Left ventricle myocardium inferior (tissue), 1 donor: ENCODE data around the gene IQSEC1. TPM values are rescaled to one million over a fixed set of nuclear protein-coding genes. Genes with fewer than 3 reads are reported as not detected.
A peak's percentile ranks its signal among the peaks of the same experiment; 100 is the strongest.

Experiments
- DNase-seq: peaks from one replicate; pipeline ENCODE4 v3.0.0-alpha.2; 2020
- H3K27ac ChIP-seq: fragments of 200-600 bp; replicated peaks from 2 replicates; pipeline ENCODE4 v1.8.0; 2021
- H3K27me3 ChIP-seq: fragments of 200-600 bp; 2 replicates; pipeline ENCODE4 v1.8.0; 2021; ENCODE audit warnings: low read depth
- H3K36me3 ChIP-seq: fragments of 200-600 bp; 2 replicates; pipeline ENCODE4 v1.8.0; 2021
- H3K4me1 ChIP-seq: fragments of 200-600 bp; 2 replicates; pipeline ENCODE4 v1.8.0; 2021
- H3K4me3 ChIP-seq: fragments of 200-600 bp; 2 replicates; pipeline ENCODE4 v1.8.0; 2021; ENCODE audit warnings: mild to moderate bottlenecking, moderate library complexity
- H3K9me3 ChIP-seq: fragments of 200-600 bp; replicated peaks from 2 replicates; pipeline ENCODE4 v1.8.0; 2021
- intact Hi-C: fragments of 100-400 bp; cut with micrococcal nuclease; formaldehyde crosslinking; loops from one replicate; pipeline ENCODE4 v1.11.0; 2022
- total RNA-seq: library from RNA; stranded (reverse); fragmentation: NEBNext Ultra II Directional; extraction: Animal tissue kit (Norgen Biotek cat#: 25700); gene quantifications from one replicate; pipeline ENCODE4 v1.2.1, GENCODE V29; 2021
- TF ChIP-seq, protein P1 (sequence below): fragments of 200-600 bp; IDR thresholded peaks from 2 replicates; pipeline ENCODE4 v1.8.0; 2021; ENCODE audit warnings: antibody characterized with exemption, mild to moderate bottlenecking, borderline replicate concordance
- donor health status: DM: no; HTN: yes; CAD: no; lungs with severe emphysema.

IQSEC1 gene
- total RNA-seq, 1 donor from 2014 or later = 78.6 TPM

DNA sequence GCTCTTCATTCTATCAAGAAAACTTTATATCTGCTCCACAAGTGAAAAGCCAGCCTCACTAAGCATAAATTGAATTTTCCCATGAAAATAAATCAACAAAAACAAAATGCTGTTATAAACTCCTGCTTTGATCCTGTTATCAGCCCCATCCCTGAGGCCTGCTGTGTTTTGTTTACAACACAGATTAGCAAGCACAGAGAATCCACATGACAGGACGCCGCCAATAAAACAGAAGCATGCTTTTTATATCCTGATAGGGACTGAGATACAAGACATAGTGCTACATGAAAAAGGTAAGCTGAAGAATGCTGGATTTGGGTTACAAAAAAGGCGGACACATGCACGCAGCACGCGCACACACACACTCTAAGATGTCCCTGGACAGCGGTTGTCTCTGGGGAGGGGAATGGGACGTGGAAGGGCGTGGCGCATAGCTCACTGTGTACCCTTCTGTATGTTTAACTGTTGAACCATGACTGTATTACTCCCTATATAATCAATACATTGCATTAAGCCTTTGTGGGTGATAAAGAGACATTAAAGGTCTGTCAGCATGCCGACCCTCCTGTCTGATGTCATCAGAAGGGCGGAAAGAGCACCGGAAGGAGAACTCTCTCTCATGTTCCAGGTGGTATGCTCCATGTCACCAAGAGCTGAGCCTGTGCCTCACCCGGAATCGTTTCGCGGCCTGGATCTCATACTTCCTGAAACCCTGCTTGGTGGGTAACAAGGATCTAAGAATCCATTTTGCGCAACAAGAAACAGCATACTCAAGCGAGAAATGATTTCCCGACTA, 93.9 kb downstream of the IQSEC1 start:
- intact Hi-C loops = no loop called here

DNA sequence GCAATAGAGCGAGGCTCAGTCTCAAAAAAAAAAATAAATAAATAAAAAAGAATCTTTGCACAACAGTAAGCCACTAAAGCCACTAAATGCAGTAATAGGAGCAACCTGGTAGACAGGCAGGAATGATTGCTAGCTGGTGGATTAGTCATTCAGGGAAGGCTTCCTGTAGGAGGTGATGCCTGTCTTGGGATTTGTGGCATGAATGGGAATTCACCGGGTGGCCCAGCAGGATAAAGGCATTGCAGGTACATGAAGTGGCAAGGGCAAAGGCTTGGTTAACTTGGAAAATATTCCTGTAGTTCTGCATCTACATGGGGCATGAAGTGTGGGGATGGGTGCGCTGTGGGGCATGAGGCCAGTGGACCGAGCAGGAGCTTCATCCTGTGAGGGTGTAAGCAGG, 94.5 kb downstream of the IQSEC1 start:
- H3K27ac ChIP-seq = no peak overlapping the region
- intact Hi-C loops = no loop called here
- H3K4me3 ChIP-seq = no peak overlapping the region
- H3K4me1 ChIP-seq = peaks cover 40% of the 10 kb centered on the region
- no peak for DNase-seq
- H3K27me3 ChIP-seq = no peaks in the 10 kb centered on the region
- TF ChIP-seq, protein P1, sequence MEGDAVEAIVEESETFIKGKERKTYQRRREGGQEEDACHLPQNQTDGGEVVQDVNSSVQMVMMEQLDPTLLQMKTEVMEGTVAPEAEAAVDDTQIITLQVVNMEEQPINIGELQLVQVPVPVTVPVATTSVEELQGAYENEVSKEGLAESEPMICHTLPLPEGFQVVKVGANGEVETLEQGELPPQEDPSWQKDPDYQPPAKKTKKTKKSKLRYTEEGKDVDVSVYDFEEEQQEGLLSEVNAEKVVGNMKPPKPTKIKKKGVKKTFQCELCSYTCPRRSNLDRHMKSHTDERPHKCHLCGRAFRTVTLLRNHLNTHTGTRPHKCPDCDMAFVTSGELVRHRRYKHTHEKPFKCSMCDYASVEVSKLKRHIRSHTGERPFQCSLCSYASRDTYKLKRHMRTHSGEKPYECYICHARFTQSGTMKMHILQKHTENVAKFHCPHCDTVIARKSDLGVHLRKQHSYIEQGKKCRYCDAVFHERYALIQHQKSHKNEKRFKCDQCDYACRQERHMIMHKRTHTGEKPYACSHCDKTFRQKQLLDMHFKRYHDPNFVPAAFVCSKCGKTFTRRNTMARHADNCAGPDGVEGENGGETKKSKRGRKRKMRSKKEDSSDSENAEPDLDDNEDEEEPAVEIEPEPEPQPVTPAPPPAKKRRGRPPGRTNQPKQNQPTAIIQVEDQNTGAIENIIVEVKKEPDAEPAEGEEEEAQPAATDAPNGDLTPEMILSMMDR = no peak
- no peaks in the 10 kb centered on the region for H3K36me3 ChIP-seq
- H3K9me3 ChIP-seq = no peaks in the 10 kb centered on the region

More for the DNA sequence above, 93.9 kb downstream of the IQSEC1 start:
- DNase-seq = no peak
- Histone ChIP-seq H3K36me3 (no peaks in the 10 kb centered on the region), H3K27ac (no peak overlapping the region), H3K4me1 (peaks cover 40% of the 10 kb centered on the region), H3K9me3 (no peaks in the 10 kb centered on the region), H3K4me3 (no peak overlapping the region), H3K27me3 (no peaks in the 10 kb centered on the region)
- TF ChIP-seq, protein P1 = no peak

- intact Hi-C loops = no loop called here
These were observed 96.0 kb downstream of the IQSEC1 start for GRCh38 chr3:12977117-12977808.

DNA sequence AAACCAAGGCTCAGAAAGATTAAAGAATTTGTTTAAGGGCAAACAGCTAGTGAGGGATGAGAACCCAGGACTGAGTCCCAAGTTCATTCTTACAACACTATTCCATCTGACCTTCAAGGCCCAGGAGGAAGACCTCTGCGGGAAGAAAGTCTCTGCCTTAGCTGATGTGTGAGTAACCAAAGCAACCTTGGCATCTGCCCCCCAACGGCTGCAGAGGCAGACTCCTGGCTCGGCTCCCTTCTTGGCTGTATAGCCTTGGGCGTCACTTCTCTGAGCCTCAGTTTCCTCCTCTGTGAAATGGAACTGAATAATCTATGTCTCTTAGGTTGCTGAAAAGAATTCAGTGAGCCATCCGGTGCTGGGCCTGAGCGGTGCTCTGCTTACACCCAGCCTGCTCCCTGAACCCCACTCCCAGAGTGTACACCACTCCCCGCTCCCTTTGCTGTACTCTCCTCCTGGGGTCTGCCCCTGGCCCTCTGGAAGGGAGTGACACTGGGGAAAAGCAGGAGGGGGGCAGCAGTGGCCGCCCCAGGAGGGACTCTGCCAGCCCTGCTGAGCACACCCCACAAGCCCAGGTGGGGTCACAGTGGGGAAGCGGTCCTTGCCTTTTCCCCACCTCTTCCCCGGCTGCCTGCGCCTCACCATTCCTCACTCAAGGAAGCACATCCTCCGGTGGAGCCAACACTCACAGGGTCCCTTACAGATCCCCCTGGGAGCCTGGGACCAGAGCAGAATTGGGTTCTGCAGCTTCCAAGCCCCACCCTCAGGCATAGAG, 97.3 kb downstream of the IQSEC1 start:
- Histone ChIP-seq H3K27me3 (no peaks in the 10 kb centered on the region), H3K36me3 (no peaks in the 10 kb centered on the region), H3K4me3 (no peak overlapping the region), H3K4me1 (peaks cover 41% of the 10 kb centered on the region), H3K27ac (no peak overlapping the region), H3K9me3 (no peaks in the 10 kb centered on the region)
- intact Hi-C loops = no loop called here
- TF ChIP-seq, protein P1 = no peak
- DNase-seq = peak; percentile 3

More at GRCh38 chr3:12977117-12977808, 96.0 kb downstream of the IQSEC1 start:
- no peaks in the 10 kb centered on the region for H3K27me3 ChIP-seq
- no peak for DNase-seq
- no peak overlapping the region for H3K27ac ChIP-seq
- peaks cover 36% of the 10 kb centered on the region for H3K4me1 ChIP-seq
- TF ChIP-seq, protein P1 = no peak
- no peaks in the 10 kb centered on the region for H3K9me3 ChIP-seq
- H3K36me3 ChIP-seq = no peaks in the 10 kb centered on the region
- no peak overlapping the region for H3K4me3 ChIP-seq

DNA sequence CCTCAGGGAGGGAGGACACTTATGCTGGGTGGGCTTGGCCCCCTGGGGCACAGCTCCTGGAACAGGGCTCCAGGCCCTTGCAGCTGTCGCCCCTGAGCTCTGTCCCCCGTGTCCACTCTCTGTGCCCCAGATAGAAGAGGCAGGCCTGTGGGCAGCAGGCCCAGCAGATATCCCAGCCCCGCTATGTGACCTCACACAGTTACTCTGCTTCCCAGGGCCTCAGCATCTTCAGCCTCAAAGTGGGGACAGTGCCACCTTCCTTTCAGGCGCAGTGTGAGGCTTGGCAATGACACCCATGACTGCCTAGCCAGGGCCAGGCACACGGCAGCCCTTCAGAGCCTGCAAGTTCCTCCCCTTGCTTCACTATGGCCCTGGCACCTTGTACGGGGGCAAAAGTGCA, 98.4 kb downstream of the IQSEC1 start:
- Histone ChIP-seq H3K4me1 (peaks cover 52% of the 10 kb centered on the region), H3K36me3 (no peaks in the 10 kb centered on the region), H3K27ac (peak overlapping the region; percentile 20), H3K4me3 (no peak overlapping the region), H3K9me3 (no peaks in the 10 kb centered on the region), H3K27me3 (no peaks in the 10 kb centered on the region)
- intact Hi-C loops = no loop called here
- no peak for DNase-seq
- TF ChIP-seq, protein P1 = no peak
